Smooth muscle cell (in vitro differentiated cells): ENCODE data around the gene PCED1A. TPM values are rescaled to one million over a fixed set of nuclear protein-coding genes. Genes with fewer than 3 reads are reported as not detected.

ENCODE experiments used
- DNase-seq: peaks from one replicate; lab custom pipeline; 2025; ENCODE audit not compliant: unreplicated experiment; lab: John Stamatoyannopoulos, UW
- H2AFZ ChIP-seq: fragments of 200-600 bp; sonication (generic); 2 replicates; pipeline ENCODE4 v1.6.0; 2016; ENCODE audit warnings: antibody characterized with exemption, low read depth, mild to moderate bottlenecking
- H3F3A ChIP-seq: fragments of 200-600 bp; sonication (generic); 2 replicates; pipeline ENCODE4 v1.6.0; 2017; ENCODE audit warnings: antibody characterized with exemption, low read depth
- H3K27ac ChIP-seq: fragments of 200-600 bp; sonication (generic); 2 replicates; pipeline ENCODE4 v1.5.1; 2016; ENCODE audit warnings: low read depth, mild to moderate bottlenecking
- H3K27me3 ChIP-seq: fragments of 200-600 bp; sonication (generic); 2 replicates; pipeline ENCODE4 v1.6.1; 2016; ENCODE audit warnings: low read depth, mild to moderate bottlenecking
- H3K36me3 ChIP-seq: fragments of 200-600 bp; sonication (generic); 2 replicates; pipeline ENCODE4 v1.5.1; 2016; ENCODE audit warnings: low read depth
- H3K4me1 ChIP-seq: fragments of 200-600 bp; sonication (generic); 2 replicates; pipeline ENCODE4 v1.5.1; 2016; ENCODE audit warnings: low read depth
- H3K4me2 ChIP-seq: fragments of 200-600 bp; sonication (generic); 2 replicates; pipeline ENCODE4 v1.6.0; 2016; ENCODE audit warnings: mild to moderate bottlenecking
- H3K4me3 ChIP-seq: fragments of 200-600 bp; sonication (generic); 2 replicates; pipeline ENCODE4 v1.5.1; 2016; ENCODE audit warnings: mild to moderate bottlenecking
- H3K79me2 ChIP-seq: fragments of 200-600 bp; sonication (generic); 2 replicates; pipeline ENCODE4 v1.6.0; 2016; ENCODE audit warnings: low read depth, mild to moderate bottlenecking
- H3K9ac ChIP-seq: fragments of 200-600 bp; sonication (generic); 2 replicates; pipeline ENCODE4 v1.6.0; 2016; ENCODE audit warnings: low read depth
- H3K9me3 ChIP-seq: fragments of 200-600 bp; sonication (generic); replicated peaks from 2 replicates; pipeline ENCODE4 v1.5.1; 2016; ENCODE audit warnings: low read depth
- H4K20me1 ChIP-seq: fragments of 200-600 bp; sonication (generic); 2 replicates; pipeline ENCODE4 v1.6.0; 2016; ENCODE audit warnings: low read depth
- WGBS: methylation state at CpG from one replicate; pipeline ENCODE4 v1.1.7; 2016; ENCODE audit warnings: low lambda C conversion rate; 5-methylcytosine and 5-hydroxymethylcytosine counted together
- polyA plus RNA-seq: library from polyadenylated mRNA; unstranded; fragments of >200 nt; fragmentation: Nextera tagmentation; extraction: Ambion mirVana; gene quantifications from 2 replicates; pipeline ENCODE4 v1.2.1, GENCODE V29; 2016
- total RNA-seq: library from RNA; depleted of rRNA; stranded (reverse); fragments of >200 nt; gene quantifications from 2 replicates; pipeline ENCODE4 v1.2.3, GENCODE V29; 2014
- TF ChIP-seq, protein P1 (sequence below): fragments of 200-600 bp; sonication (generic); IDR thresholded peaks from 2 replicates; pipeline ENCODE4 v1.5.1; 2017; ENCODE audit warnings: borderline replicate concordance, mild to moderate bottlenecking, antibody characterized with exemption; ENCODE audit not compliant: insufficient read depth, poor library complexity, severe bottlenecking

PCED1A gene
- total and polyA plus RNA-seq, 2 experiments from 2014 or later: 18.7 to 46.7 TPM

DNA sequence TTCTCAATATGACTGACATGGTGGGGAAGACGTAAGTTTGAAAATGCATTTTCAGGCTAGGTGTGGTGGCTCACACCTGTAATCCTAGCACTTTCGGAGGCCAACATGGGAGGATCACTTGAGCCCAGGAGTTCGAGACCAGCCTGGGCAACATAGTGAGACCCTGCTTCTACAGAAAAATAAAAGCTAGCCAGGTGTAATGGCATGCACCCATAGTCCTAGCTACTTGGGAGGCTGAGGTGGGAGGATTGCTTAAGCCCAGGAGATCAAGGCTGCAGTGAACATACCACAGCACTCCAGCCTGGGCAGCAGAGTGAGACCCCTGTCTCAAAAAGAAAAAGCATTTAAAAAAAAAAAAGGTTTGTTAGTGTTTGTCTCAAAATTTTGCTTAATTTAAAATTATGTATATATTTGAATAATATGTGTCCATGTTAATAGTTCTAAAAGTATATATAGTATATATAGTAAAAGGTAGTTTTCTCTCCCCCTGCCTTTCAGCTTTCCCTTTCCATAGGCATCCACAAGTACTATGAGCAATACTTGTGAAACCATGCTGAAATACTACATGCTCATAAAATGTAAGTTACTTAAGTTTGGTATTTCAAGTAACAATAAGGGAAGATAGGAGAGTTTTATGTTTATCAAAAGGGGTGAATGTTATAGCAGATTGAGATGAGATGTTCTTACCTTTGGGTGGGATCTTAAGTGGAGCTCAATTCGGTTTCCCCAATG lies 47.9 kb upstream of the PCED1A start:
- TF ChIP-seq, protein P1, sequence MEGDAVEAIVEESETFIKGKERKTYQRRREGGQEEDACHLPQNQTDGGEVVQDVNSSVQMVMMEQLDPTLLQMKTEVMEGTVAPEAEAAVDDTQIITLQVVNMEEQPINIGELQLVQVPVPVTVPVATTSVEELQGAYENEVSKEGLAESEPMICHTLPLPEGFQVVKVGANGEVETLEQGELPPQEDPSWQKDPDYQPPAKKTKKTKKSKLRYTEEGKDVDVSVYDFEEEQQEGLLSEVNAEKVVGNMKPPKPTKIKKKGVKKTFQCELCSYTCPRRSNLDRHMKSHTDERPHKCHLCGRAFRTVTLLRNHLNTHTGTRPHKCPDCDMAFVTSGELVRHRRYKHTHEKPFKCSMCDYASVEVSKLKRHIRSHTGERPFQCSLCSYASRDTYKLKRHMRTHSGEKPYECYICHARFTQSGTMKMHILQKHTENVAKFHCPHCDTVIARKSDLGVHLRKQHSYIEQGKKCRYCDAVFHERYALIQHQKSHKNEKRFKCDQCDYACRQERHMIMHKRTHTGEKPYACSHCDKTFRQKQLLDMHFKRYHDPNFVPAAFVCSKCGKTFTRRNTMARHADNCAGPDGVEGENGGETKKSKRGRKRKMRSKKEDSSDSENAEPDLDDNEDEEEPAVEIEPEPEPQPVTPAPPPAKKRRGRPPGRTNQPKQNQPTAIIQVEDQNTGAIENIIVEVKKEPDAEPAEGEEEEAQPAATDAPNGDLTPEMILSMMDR: no peak
- Histone ChIP-seq H4K20me1 (peaks cover 94% of the 10 kb centered on the region), H3F3A (no peaks in the 10 kb centered on the region), H3K4me3 (no peak overlapping the region), H2AFZ (no peak overlapping the region), H3K27ac (no peak overlapping the region), H3K4me2 (no peak overlapping the region), H3K36me3 (no peaks in the 10 kb centered on the region), H3K27me3 (no peaks in the 10 kb centered on the region), H3K79me2 (peaks cover 95% of the 10 kb centered on the region), H3K4me1 (no peaks in the 10 kb centered on the region), H3K9ac (no peak overlapping the region), H3K9me3 (no peaks in the 10 kb centered on the region)
- WGBS: 95% methylated on average over 4 of the region's 4 CpGs
- no peak for DNase-seq

DNA sequence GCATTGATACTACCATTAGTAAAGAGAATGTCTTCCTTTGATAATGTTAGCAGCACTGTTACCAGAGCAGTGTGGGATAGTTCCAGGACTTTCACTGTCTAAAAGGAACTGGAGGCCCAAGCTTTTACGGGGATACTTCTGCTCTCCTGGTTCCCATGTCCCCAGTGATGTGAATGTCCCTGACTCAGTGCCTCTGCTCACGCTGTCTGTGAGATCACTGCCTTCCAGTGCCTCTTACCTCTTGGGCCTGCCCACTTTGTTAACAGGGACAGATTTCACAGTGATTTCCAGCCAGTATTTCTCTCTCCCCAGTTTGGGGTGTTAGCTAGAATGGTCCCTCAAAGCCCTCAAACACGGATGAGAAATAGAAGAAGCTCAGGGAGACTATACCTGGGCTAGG lies 47.3 kb upstream of the PCED1A start:
- peaks cover 93% of the 10 kb centered on the region for H3K79me2 ChIP-seq

DNA sequence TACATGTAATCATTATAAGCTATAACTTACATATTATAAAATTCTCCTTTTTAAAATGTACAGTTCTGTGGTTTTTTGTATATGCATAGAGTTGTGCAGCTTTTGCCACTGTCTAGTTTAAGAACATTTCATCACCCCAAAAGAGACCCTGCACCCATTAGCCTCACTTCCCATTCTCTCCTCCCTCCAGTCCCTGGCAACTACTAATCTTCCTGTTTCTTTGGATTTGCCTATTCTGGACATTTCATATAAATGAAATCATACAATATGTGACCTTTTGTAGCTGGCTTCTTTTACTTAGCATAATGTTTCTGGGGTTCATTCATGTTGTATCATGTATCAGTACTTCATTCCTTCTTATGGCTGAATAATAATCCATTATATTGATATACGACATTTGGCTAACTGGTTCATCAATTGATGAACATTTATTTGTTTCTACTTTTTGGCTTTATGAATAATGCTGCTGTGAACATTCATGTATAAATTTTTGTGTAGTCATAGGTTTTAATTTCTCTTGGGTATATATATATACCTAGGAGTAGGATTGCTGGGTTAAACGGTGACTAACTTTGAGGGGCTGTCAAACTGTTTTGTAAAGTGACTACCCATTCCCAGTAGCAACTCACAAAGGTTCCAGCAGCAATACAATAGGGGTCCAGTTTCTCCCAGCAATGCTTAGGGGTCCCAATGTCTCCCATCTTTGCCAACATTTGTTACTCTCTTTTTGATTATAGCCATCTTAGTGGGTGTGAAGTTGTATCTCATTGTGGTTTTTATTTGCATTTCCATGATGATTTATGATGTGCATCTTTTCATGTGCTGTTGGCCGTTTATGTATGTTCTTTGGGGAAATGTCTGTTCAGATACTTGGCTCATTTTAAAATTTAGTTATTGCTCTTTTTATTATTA lies 43.5 kb upstream of the PCED1A start:
- H3K79me2 ChIP-seq: peaks cover 86% of the 10 kb centered on the region
- 94% methylated on average over 3 of the region's 3 CpGs for WGBS
- no peaks in the 10 kb centered on the region for H3K36me3 ChIP-seq
- H3K9ac ChIP-seq: no peak overlapping the region
- H3K9me3 ChIP-seq: no peaks in the 10 kb centered on the region
- no peak overlapping the region for H3K4me3 ChIP-seq
- H3K4me2 ChIP-seq: no peak overlapping the region
- no peak for DNase-seq
- H3K27me3 ChIP-seq: no peaks in the 10 kb centered on the region
- no peaks in the 10 kb centered on the region for H3K4me1 ChIP-seq
- H3F3A ChIP-seq: no peaks in the 10 kb centered on the region
- peaks cover 90% of the 10 kb centered on the region for H4K20me1 ChIP-seq
- H3K27ac ChIP-seq: no peak overlapping the region
- TF ChIP-seq, protein P1: no peak
- H2AFZ ChIP-seq: no peak overlapping the region

More for the DNA sequence above, 47.3 kb upstream of the PCED1A start:
- TF ChIP-seq, protein P1: no peak
- no peaks in the 10 kb centered on the region for H3K9me3 ChIP-seq
- no peak for DNase-seq
- no peak overlapping the region for H3K27ac ChIP-seq
- no peak overlapping the region for H3K4me3 ChIP-seq
- no peak overlapping the region for H3K9ac ChIP-seq
- H4K20me1 ChIP-seq: peaks cover 92% of the 10 kb centered on the region
- H3K36me3 ChIP-seq: no peaks in the 10 kb centered on the region
- no peak overlapping the region for H2AFZ ChIP-seq
- H3F3A ChIP-seq: no peaks in the 10 kb centered on the region
- H3K27me3 ChIP-seq: no peaks in the 10 kb centered on the region
- H3K4me2 ChIP-seq: no peak overlapping the region
- 92% methylated on average over 3 of the region's 3 CpGs for WGBS
- no peaks in the 10 kb centered on the region for H3K4me1 ChIP-seq
